Body of pancreas (tissue), 4 donors: ENCODE measurements around the gene AFG3L2. TPM values are rescaled to one million over a fixed set of nuclear protein-coding genes. Genes with fewer than 3 reads are reported as not detected.

Source experiments
- ATAC-seq: fragments of 150-250 bp; one replicate; pipeline ENCODE4 v1.9.1; 2016
- DNase-seq, 4 donors: peaks; one replicate each; pipeline ENCODE4 v3.0.0-alpha.2; 2019
- H3K27ac ChIP-seq, 4 donors: fragments of 200-600 bp; sonication (generic); 1 replicate in 3 of 4; 2 replicates in 1 of 4; pipeline versions ENCODE4 v1.5.1 to v1.6.1; 2016 to 2019; ENCODE audit warnings: mild to moderate bottlenecking in 1 of 4, mixed read lengths in 1 of 4, moderate library complexity in 1 of 4
- H3K27me3 ChIP-seq, 2 donors: fragments of 200-600 bp; sonication (generic); one replicate each; pipeline ENCODE4 v1.6.0; 2016; ENCODE audit warnings: mild to moderate bottlenecking in 1 of 2
- H3K36me3 ChIP-seq, 2 donors: fragments of 200-600 bp; sonication (generic); replicated peaks in 1 of 2; 2 replicates each; pipeline ENCODE4 v1.5.1; 2016; ENCODE audit warnings: low read depth in 2 of 2; ENCODE audit not compliant: insufficient read depth in 1 of 2
- H3K4me1 ChIP-seq: fragments of 200-600 bp; sonication (generic); one replicate; pipeline ENCODE4 v1.6.0; 2016
- H3K4me3 ChIP-seq, 2 donors: fragments of 200-600 bp; sonication (generic); 1 replicate in 1 of 2; 2 replicates in 1 of 2; pipeline ENCODE4 v1.5.1; 2016 to 2019
- H3K9me3 ChIP-seq, 3 donors: fragments of 200-600 bp; sonication (generic); 1 replicate in 2 of 3; 2 replicates in 1 of 3; pipeline ENCODE4 v1.5.1; 2016
- CTCF ChIP-seq, 7 experiments: fragments of 450-650 bp in 4 of 7; fragments of 200-600 bp in 3 of 7; sonication (generic) in 3 of 7; IDR thresholded peaks; one replicate each; pipeline ENCODE4 v1.5.1; 2016 to 2019; ENCODE audit warnings: antibody characterized with exemption in 7 of 7
- POLR2A ChIP-seq, 3 donors: fragments of 450-650 bp; IDR thresholded peaks; one replicate each; pipeline ENCODE4 v1.6.1; 2016; ENCODE audit warnings: antibody characterized with exemption in 3 of 3, mild to moderate bottlenecking in 2 of 3
- WGBS, 2 donors: methylation state at CpG; one replicate each; pipeline ENCODE4 v1.1.5; 2017; 5-methylcytosine and 5-hydroxymethylcytosine counted together
- intact Hi-C: fragments of 100-400 bp; cut with DNase I; formaldehyde crosslinking; loops from one replicate; pipeline ENCODE4 v1.15.1; 2023
- total RNA-seq, 2 donors: library from RNA; depleted of rRNA; stranded (reverse); fragments of >200 nt; gene quantifications; one replicate each; pipeline ENCODE4 v1.1.0, GENCODE V29; 2016

The AFG3L2 gene
- total RNA-seq, 2 donors from 2014 or later: 30.4 to 33.6 TPM

GRCh38 chr18:12329125-12329698 lies 47.8 kb downstream of the AFG3L2 start:
- TF ChIP-seq POLR2A (IDR thresholded peaks at IDR 0.05): no peak
- no peak for TF ChIP-seq CTCF (IDR thresholded peaks at IDR 0.05)
- peaks cover 4 to 23% of the 10 kb centered on the region in 2 donors for H3K36me3 ChIP-seq
- no peak for DNase-seq
- no peak overlapping the region for H3K27ac ChIP-seq
- intact Hi-C loops: no loop called here
- H3K4me3 ChIP-seq: no peak overlapping the region
- H3K9me3 ChIP-seq: no peaks in the 10 kb centered on the region
- no peak for ATAC-seq
- WGBS, 2 donors: 92 to 94% methylated on average over 11 of the region's 11 CpGs
- peaks cover 8% of the 10 kb centered on the region for H3K4me1 ChIP-seq
- no peaks in the 10 kb centered on the region for H3K27me3 ChIP-seq

GRCh38 chr18:12328179-12328823 lies 48.7 kb downstream of the AFG3L2 start:
- peaks cover 8% of the 10 kb centered on the region for H3K4me1 ChIP-seq
- ATAC-seq (no peak), DNase-seq (no peak)
- intact Hi-C loops: no loop called here
- no peak overlapping the region for H3K27ac ChIP-seq
- no peak overlapping the region for H3K4me3 ChIP-seq
- H3K9me3 ChIP-seq: no peaks in the 10 kb centered on the region
- peak in 1 of 7 experiments; percentile 1 for TF ChIP-seq CTCF (IDR thresholded peaks at IDR 0.05)
- TF ChIP-seq POLR2A (IDR thresholded peaks at IDR 0.05): no peak
- peaks cover 4 to 20% of the 10 kb centered on the region in 2 donors for H3K36me3 ChIP-seq
- 93 to 98% methylated on average over 4 of the region's 4 CpGs for WGBS, 2 donors
- no peaks in the 10 kb centered on the region for H3K27me3 ChIP-seq

- H3K4me1 ChIP-seq: peaks cover 8% of the 10 kb centered on the region
- ATAC-seq (peak; percentile 84), DNase-seq (peak; percentile 77 to 88 (median 84))
- H3K36me3 ChIP-seq: peaks cover 4 to 20% of the 10 kb centered on the region in 2 donors
- intact Hi-C loops: no loop called here
- WGBS, 2 donors: 56 to 69% methylated on average over 7 to 11 of the region's 11 CpGs
- peak overlapping the region in 1 of 4 donors; percentile 50 for H3K27ac ChIP-seq
- no peaks in the 10 kb centered on the region for H3K27me3 ChIP-seq
- no peak overlapping the region for H3K4me3 ChIP-seq
- TF ChIP-seq CTCF (IDR thresholded peaks at IDR 0.05) (peak; percentile 44 to 77 (median 71)), POLR2A (IDR thresholded peaks at IDR 0.05) (no peak)
- H3K9me3 ChIP-seq: no peaks in the 10 kb centered on the region
Measured at GRCh38 chr18:12327510-12328178, 49.4 kb downstream of the AFG3L2 start.

- no peaks in the 10 kb centered on the region for H3K27me3 ChIP-seq
- no peak overlapping the region for H3K4me3 ChIP-seq
- peaks cover 4 to 20% of the 10 kb centered on the region in 2 donors for H3K36me3 ChIP-seq
- DNase-seq (no peak), ATAC-seq (no peak)
- WGBS, 2 donors: 80 to 94% methylated on average over 10 to 12 of the region's 12 CpGs
- no peaks in the 10 kb centered on the region for H3K9me3 ChIP-seq
- TF ChIP-seq CTCF (IDR thresholded peaks at IDR 0.05): no peak
- no peak for TF ChIP-seq POLR2A (IDR thresholded peaks at IDR 0.05)
- no peak overlapping the region for H3K27ac ChIP-seq
- H3K4me1 ChIP-seq: peaks cover 8% of the 10 kb centered on the region
- intact Hi-C loops: no loop called here
Measured at GRCh38 chr18:12326711-12327460, 50.1 kb downstream of the AFG3L2 start.
